ENCODE measurements around the gene RFPL4A.

RFPL4A gene

DNA sequence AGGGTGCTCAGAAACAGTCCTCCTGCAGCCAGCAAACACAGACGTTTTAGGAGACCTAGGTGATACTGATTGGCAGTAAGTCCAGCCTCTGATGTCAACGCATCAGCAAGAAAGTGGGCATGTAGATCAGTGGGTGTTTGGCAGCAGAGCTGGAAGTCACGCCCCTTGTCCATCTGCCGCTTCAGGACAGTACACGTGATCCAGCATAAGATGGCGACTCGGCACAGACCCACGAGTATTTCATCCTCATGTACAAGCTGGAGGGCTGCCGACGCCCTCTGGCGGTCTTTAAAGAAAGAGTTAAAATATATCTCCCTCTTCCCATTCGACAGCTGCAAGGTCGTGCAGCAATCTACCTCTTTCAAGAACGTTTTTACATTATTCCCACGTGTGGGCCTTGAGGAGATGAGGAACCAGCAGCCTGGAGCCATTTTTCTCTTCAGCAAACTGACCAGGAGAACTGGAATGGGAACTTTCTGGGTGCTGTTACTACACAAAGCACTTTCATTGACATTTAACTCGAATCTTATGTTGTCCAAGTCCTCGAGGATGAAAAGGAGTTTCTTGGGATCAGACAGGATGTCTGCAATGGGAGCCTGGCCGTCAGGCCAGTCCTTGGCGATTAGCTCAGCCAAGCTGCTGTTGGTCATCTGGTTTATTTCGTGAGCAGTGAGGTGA is 50.6 kb downstream of the RFPL4A start:
- DNase-seq = no peak

- DNase-seq = no peak
Observed at GRCh38 chr19:55811340-55811739, 52.4 kb downstream of the RFPL4A start.

- DNase-seq = no peak
Observed at GRCh38 chr19:55812449-55812848, 53.6 kb downstream of the RFPL4A start.
